ENCODE measurements around the gene PI4KA.
"Not testable (repeated sequence)": the region's sequence is repeated elsewhere in the genome, so short reads cannot be mapped to it uniquely, and the experiment has no call there.

The PI4KA gene

GRCh38 chr22:20847318-20847822, 11.2 kb downstream of the PI4KA start:
- DNase-seq, result no peak

- no peak for DNase-seq
These were observed 14.3 kb downstream of the PI4KA start for GRCh38 chr22:20844055-20845037.

- DNase-seq, result no peak
These were observed 15.1 kb downstream of the PI4KA start for GRCh38 chr22:20843501-20843900.

- DNase-seq, result peak in 1 of 6 experiments; percentile 10
These were observed 17.8 kb downstream of the PI4KA start for GRCh38 chr22:20840646-20841371.

GRCh38 chr22:20839837-20840645, 18.6 kb downstream of the PI4KA start:
- DNase-seq, result no peak

GRCh38 chr22:20839354-20839753, 19.3 kb downstream of the PI4KA start:
- DNase-seq, result not testable (repeated sequence)

GRCh38 chr22:20836987-20837823, 21.4 kb downstream of the PI4KA start:
- no peak for DNase-seq

GRCh38 chr22:20834725-20835124, 23.9 kb downstream of the PI4KA start:
- no peak for DNase-seq

GRCh38 chr22:20834206-20834605, 24.4 kb downstream of the PI4KA start:
- DNase-seq, result no peak

- DNase-seq, result no peak
These were observed 25.4 kb downstream of the PI4KA start for GRCh38 chr22:20833225-20833665.

- no peak for DNase-seq
These were observed 29.0 kb downstream of the PI4KA start for GRCh38 chr22:20829491-20830134.

- not testable (repeated sequence) for DNase-seq
These were observed 32.0 kb downstream of the PI4KA start for GRCh38 chr22:20826373-20827152.

- no peak for DNase-seq
These were observed 33.0 kb downstream of the PI4KA start for GRCh38 chr22:20825624-20826023.

- DNase-seq, result not testable (repeated sequence)
These were observed 33.4 kb downstream of the PI4KA start for GRCh38 chr22:20825216-20825615.

GRCh38 chr22:20823264-20823663, 35.3 kb downstream of the PI4KA start:
- no peak for DNase-seq

GRCh38 chr22:20822240-20822639, 36.4 kb downstream of the PI4KA start:
- no peak for DNase-seq

GRCh38 chr22:20821717-20822239, 36.8 kb downstream of the PI4KA start:
- DNase-seq, result not testable (repeated sequence)

GRCh38 chr22:20819471-20819870, 39.1 kb downstream of the PI4KA start:
- no peak for DNase-seq

- no peak for DNase-seq
These were observed 40.1 kb downstream of the PI4KA start for GRCh38 chr22:20818471-20818870.

GRCh38 chr22:20816559-20816958, 42.1 kb downstream of the PI4KA start:
- DNase-seq, result no peak

All from stimulated activated naive CD4-positive, alpha-beta T cell (primary cell).